HG03039 (cell line): ENCODE measurements around the gene GRIP2.

Experiments used
- ATAC-seq: cut with Tn5 transposase; IDR thresholded peaks from one replicate; pipeline ENCODE4 v1.9.1; 2021; ENCODE audit warnings: mild to moderate bottlenecking, moderate library complexity; ENCODE audit not compliant: unreplicated experiment

Gene GRIP2

DNA sequence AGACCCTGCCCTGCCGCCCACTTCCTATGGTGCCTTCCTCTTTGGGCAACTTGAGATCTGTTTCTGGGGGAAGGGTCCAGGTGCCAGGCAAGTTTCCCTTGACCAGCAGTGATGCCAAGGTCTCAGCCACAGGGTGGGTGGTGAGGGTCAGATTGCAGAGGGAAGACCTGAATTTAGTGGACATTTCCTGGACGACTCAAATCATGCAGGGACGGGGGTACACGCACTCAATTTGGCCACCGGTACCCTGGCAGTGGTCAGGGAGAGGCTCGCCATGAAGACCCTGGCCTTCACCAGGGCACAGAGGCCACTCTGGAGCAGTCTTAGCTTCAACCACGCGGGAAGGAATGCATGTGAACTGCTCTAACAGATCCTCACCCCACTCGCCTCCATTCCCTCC, 1.5 kb upstream of the GRIP2 start:
- ATAC-seq: no peak

- ATAC-seq: no peak
Observed at GRCh38 chr3:14540821-14541385, 761 bp upstream of the GRIP2 start.

DNA sequence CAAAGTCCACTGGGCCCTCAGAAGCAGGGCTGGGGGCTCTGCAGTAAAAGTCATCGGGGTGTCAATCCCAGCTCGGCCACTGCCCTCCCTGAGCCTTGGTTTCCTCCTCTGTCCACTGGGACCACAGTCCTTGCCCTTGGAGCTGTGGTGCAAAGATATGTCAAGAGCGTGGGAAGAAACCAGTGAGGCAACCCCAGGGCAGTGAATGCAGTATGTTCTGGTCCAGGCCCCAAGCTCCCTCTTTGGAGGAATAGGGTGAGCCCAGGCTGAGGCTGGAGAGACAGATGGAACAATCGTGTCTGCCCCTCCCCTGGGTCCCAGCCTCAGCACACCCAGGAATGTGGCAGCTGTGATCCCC, 779 bp downstream of the GRIP2 start:
- ATAC-seq: no peak

GRCh38 chr3:14538451-14539088, 1.6 kb downstream of the GRIP2 start:
- ATAC-seq: no peak

DNA sequence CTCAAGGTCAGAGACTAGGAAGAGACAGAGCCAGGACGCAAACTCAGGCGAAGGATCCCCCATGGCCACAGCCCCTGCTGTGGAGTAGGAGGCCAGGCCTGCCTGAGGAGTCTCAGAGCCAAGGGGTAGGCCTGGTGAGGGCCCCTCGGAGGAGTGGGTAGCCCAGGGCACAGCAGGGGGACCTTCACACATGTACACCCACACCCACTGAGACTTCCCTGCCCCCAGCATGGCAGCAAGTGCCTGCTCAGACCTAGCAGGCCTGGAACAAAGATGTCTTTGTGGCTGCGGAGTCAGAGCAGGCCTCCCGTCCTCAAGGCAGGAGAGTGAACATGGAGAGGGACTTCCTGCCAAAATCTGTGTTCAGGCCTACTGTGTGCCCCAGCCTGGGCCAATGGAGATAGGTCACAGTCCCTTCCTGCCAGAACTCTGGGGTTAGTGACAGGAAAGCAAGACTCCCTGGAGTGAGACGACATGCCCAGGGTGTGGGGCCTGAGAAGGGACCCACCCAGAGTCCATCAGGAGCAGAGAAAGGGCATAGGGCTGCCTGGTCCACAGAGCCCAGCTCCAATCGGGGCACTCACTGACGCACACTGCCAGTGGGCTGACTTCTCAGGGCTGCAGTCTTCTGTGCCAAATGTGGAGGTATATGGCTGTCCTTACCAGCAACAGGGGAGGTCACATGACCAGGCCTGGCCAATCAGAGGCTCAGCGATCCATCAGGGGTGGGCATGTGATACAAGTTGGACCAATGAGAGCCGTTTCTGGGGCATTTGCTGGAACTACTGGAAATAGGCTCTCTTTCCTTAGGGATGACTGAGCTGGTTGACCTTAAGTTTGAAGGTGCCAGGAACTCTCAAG, 2.3 kb downstream of the GRIP2 start:
- ATAC-seq: no peak

GRCh38 chr3:14536837-14537589, 3.1 kb downstream of the GRIP2 start:
- no peak for ATAC-seq

GRCh38 chr3:14536055-14536815, 3.9 kb downstream of the GRIP2 start:
- ATAC-seq: no peak

DNA sequence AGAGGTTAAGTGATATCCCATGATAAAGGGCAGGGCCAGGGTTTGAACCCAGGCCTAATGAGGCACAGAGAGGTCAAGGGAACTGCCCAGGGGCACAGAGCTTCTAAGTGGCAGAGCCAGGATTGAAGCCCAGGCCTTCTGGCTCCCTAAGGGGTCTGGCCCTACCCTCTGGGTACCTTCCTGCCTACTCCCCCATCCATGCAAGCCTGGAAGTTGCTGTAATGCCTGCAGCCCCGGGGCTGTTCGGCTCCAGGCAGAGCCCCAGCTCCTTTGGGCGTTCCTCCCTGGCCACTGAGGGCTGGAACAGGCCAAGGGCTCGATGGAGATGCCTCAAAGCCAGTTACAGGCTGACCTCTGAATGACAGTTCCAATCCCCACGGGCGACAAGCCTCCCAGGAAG, 4.5 kb downstream of the GRIP2 start:
- ATAC-seq: no peak

GRCh38 chr3:14534516-14535191, 5.5 kb downstream of the GRIP2 start:
- no peak for ATAC-seq

DNA sequence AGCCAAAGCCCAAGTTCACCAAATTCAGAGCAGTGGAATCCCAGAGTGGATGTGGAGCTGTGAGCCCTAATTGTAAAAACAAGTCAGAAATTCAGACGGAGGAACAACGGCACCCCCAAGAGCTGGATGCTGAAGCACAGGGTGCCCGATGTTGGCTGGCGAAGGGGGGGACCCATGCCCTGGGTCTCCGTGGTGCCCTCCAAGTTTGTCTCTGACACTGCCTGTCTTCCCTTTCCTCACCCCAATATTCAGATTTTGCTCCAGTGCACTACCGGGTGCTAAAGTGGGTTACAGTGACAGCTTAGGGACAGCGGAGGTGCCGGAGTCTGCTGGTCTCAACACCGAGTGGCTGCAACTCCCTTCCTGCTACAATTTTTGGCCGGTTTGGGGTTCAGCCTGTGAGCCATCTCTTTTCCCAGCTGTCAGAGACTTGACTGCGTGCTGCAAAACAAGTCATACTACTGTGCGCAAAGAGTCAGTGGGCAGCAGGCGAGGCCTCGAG, 6.6 kb downstream of the GRIP2 start:
- no peak for ATAC-seq

DNA sequence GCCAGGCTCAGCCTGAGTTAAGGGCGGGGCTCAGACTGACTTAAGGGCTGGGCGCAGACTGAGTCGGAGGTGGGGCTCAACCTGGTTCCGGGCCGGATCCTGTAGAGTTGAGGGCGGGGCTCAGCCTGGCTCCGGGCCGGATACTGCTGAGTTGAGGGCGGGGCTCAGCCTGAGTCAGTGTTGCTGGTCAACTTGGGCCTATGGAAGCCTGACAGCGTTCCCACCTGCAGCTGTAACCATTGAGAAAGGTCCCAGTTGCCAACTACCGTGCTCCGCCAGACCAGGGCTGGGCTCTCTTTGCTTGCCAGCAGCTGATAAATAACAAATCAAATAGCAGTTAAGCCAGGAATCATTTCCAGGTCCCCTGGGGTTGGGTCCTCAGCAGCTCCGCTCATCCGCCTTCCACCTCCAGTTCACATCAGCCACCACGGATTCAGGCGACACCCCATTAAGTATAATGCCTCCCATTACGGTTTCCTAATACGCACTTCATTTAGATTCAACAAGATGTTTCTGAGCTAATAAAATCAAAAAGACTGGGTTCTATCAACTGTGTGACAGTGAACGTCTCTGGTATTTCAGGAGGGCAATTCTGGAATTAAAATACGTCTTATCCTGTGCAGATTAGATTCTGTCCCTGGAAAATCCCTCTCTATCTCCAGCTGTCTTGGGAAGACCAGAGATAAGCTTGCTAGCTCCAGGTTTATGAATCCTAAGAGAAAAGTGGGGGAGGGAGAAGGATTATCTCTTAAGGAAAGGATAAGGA, 7.3 kb downstream of the GRIP2 start:
- ATAC-seq: no peak

GRCh38 chr3:14531856-14532395, 8.2 kb downstream of the GRIP2 start:
- no peak for ATAC-seq

DNA sequence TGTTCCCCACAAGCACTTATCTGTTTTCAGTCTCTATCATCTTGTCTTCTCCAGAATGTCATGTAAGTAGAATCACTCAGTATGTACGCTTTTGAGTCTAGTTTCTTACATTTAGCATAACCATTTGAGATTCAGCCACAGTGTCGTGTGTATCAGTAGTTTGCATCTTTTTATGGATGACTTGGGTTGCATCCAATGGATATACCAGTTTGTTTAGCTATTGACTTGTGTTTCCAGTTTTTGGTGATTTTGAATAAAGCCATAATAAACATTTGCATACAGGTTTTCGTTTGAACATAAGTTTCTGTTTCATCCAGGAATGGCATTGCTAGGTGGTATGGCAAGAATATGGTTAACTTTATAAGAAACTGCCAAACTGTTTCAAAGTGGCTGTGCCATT, 12.1 kb downstream of the GRIP2 start:
- ATAC-seq: no peak

- ATAC-seq: no peak
Observed at GRCh38 chr3:14525685-14526631, 14.2 kb downstream of the GRIP2 start.

- no peak for ATAC-seq
Observed at GRCh38 chr3:14524920-14525660, 15.1 kb downstream of the GRIP2 start.

DNA sequence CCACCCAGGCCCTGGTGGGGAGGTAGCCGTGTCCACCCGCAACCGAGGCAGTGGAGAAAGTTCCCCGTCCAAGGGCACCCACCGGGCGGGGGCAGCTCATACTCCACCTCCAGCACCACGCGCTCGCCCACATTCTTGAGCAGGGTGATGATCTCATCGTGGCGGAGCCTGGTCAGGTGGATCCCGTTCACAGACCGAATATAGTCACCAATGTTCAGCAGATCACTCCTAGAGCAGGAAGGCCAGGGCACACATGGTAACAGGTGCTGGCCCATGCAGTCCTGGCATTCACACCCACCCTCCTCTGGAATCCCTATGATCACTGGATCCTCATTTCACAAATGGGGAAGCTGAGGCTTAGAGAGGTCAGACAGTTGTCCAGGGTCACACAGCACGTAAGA, 15.8 kb downstream of the GRIP2 start:
- no peak for ATAC-seq

DNA sequence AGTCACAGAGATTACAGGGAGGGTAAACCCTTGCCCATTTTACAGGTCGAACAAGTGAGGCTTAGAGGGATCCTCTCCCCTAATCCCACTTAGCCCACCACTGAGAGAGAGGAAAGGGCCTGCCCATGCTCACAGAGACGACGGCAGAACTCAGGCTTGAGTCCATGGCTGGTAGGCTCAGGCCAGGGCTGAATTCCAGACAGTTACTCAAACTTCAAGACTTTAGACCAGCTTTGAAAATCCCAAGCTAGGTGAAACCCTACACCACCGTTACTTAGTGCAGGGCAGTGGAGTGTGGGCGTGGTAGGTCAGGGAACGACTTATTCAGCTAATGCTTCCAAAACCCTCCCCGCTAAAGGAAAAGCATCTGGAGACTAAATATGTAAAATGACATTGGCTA, 16.4 kb downstream of the GRIP2 start:
- ATAC-seq: no peak
